Panc1 (cell line): ENCODE data around the gene PARD3.

ENCODE experiments used
- CTCF ChIP-seq: fragments of 450-650 bp; IDR thresholded peaks from 2 replicates; pipeline ENCODE4 v1.5.1; 2017; ENCODE audit warnings: mild to moderate bottlenecking
- SIN3A ChIP-seq: IDR thresholded peaks from 2 replicates; pipeline ENCODE4 v1.6.1; 2012; ENCODE audit warnings: low read depth, mild to moderate bottlenecking, low read length, moderate library complexity, borderline replicate concordance; ENCODE audit not compliant: insufficient read depth

- TF ChIP-seq CTCF: no peak
- TF ChIP-seq SIN3A: no peak
Observed at GRCh38 chr10:34853357-34853756, 38.3 kb upstream of the PARD3 start.
